HG03039 (cell line): ENCODE results near the gene RDH16.

ENCODE experiments used
- ATAC-seq: cut with Tn5 transposase; IDR thresholded peaks from one replicate; pipeline ENCODE4 v1.9.1; 2021; ENCODE audit warnings: mild to moderate bottlenecking, moderate library complexity; ENCODE audit not compliant: unreplicated experiment

The RDH16 gene, protein sequence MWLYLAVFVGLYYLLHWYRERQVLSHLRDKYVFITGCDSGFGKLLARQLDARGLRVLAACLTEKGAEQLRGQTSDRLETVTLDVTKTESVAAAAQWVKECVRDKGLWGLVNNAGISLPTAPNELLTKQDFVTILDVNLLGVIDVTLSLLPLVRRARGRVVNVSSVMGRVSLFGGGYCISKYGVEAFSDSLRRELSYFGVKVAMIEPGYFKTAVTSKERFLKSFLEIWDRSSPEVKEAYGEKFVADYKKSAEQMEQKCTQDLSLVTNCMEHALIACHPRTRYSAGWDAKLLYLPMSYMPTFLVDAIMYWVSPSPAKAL

DNA sequence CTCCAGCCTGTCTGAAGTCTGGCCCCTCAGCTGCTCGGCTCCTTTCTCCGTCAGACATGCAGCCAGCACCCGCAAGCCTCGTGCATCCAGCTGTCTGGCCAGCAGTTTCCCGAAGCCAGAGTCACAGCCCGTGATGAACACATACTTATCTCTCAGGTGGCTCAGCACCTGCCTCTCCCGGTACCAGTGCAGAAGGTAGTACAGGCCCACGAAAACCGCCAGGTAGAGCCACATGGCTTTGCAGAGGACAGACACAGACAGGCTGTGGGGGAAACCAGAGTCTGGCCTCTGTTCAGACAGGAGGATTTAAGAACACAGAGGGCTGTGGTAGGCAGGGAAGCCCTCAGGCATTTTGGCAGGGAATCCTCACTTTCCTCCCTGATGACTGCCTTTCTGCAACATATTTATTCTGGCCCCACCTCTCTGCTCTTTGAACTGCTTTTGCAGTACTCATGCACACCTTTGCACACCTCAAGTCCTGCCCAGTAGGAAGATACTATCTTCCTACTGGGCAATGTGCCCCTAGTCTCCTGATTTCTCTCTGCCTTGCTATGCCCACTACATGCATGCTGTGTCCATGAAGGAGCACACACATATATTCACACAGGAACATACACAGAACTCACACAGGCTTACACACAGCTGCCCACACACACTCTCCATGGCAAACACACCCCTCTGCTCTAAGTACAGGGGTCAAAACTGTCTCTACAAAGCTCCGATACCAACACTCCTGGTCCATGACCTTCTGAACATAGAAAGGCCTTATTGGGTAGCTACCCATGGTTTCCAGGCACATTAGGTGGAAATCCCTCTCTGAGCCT, at the start of gene RDH16:
Gene RDH16, minus strand, starts transcription at position 380 of the 824 bp plus-strand sequence. Its CDS starts 146 bp downstream, at position 234.
- no peak for ATAC-seq

DNA sequence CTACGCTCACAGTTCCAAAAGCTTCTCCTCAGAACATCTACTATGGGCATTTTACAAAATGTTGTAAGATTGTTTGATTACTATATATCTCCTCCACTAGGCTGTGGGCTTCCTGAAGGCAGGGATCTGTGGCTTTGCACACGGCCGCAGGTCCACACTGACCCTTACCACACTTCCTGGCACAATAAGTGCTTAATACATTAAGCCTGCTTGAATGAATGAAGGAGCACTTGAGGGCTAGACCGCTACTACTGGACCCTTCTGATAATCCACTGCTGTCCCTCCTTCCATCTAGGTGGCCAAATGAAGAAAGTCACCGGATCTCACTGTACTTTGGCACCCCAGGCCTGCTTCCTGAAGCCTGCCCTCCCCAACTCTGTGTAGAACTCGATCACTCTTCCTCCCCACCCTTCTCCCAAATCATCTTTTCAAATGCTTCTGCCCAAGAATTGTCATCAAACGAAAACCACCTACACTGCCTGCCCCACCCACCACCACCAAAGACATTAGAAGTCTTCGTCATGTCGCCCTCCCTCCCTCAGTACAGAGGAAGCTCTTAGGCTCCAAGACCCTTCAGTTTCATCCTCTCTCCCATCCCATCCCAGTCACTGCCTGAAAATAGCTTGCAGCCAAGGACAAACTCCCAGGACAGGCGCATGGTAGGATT, 49.5 kb upstream of the RDH16 start:
- no peak for ATAC-seq

DNA sequence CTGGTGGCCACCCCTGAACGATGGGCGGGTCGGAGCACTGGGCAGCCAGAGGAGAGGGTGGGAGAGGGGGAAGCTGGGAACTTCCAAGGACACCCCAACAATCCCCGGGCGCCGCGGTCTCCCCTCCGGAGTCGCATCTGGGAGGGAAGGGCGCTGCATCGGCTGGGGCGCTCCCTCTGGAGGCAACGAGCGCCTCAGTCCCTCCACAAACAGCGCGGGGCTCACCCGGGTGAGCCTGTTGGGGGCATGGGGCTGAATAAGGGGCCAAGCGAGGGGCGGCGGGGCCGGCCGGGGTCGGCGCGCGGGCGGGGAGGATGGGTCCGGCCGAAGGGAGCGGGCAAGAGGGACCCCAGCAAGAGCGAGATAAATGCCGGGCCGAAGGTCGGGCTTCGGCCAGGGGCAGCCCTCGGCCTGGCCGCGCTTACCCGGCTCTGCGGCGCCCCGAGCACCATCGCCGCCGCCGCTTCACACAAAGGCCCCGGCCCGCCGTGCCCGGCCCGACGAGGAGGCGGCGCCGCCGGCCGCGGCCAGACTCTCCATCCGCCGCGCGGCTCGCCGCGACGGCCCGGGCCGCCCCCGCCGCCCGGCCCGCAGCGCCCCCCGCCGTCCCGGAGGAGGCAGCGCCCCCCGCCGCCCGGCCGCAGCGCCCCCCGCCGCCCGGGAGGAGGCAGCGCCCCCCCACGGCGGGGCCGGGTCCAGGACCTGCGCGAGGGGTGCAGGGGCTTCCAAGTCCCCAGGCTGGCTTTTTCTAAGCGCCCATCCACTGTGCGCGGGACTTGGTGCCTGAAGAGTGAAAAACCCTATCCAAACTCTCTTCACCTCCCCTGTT, 48.8 kb upstream of the RDH16 start, which contains the start of gene ZBTB39:
Gene ZBTB39, minus strand, starts transcription at position 567 of the 829 bp plus-strand sequence. CDS start 1,629 bp downstream, outside the sequence.
- ATAC-seq: peak; percentile 49

DNA sequence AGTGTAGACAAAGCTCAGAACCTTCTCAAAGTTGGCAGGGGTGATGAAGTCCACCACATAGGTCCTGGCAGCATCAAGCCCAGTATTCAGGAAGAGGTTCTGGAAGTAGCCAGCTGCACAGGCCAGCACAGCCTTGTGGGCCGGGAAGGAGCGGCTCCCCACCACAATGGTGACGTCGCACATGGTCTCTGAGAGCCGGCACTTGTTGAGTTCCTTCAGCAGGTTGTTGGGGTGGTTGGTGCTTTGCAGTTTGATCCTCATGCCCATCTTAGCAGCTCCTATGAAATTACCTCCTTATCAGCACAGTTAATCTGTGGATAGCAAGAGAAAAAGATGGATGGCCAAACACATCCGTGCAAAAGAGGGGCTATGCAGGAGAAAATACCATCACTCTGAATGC, 47.2 kb upstream of the RDH16 start:
- ATAC-seq: no peak

DNA sequence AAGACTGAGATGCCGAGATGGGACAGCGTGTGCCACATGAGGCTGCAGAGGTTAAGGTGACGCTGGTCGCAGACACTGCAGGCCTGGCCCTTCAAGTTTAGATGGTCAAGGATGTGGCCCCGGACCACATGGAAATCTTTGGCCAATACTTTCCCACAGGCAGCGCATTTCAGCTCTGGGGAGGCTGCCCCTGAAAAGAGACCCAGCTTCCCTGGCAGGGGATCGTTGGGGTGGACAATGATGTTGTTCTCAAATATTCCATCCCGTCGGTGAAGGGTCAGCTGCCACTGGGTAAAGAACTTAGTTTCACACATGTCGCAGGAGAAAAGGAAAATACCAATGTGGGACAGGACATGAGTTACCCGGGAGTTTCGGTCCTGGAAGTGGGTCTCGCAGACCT, 46.0 kb upstream of the RDH16 start:
- no peak for ATAC-seq

DNA sequence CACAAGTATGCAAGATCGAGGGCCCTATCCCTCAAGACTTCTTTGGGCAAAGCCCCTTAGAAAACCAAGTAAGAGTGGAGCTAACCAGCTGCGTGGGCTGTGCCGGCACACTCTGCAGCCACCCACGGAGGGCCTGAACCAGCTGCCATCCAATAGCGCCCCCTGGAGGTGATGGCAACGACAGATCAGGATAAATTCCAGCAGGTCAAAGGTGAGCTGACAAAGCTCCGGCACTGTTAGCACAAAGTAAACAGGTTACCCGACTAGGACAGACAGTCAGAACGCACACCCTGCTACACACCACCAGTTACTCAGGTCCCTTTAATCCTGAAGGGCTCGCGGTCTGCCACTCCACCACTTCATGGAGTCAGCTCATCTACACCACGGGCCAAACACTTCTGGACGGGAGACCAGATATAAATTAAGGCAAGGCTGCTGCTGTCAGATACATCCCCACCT, 44.1 kb upstream of the RDH16 start:
- no peak for ATAC-seq

DNA sequence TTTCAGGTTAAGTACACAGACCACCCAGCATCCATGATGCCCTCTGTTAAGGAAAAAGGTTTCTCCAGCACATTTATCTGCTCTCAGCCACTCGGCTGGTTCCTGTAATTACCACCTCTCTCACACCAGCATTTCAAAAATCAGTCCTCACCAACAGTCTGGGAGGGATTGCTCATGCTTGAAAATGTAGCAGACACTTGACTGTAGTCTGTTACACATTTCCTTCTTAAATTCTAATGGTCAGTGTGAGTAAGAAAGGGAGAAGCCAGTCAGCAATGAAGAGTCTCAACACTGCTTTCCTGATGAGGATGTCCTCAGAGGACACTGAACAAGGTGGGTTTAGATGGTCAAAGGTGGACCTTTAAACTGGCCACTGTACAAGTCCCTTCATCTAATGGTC, 43.0 kb upstream of the RDH16 start:
- ATAC-seq: no peak

DNA sequence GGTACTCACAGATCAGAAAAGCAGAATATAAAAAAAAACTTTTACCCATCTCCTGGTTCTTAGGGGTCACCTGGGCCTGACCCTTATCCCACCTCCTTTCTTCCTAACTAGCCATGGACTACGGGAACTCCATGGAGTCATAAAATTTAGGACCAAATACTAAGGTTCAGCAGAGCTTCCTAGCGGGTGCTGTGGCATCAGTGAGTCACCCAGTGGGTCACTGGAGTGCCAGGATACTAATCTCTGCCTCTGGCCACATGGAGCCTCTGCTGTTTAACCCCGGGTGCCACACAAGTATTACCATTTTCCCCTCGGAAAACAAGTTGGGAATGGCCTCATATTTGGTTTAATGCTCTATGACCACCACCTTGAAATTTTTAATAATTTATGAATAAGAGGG, 42.0 kb upstream of the RDH16 start:
- no peak for ATAC-seq

DNA sequence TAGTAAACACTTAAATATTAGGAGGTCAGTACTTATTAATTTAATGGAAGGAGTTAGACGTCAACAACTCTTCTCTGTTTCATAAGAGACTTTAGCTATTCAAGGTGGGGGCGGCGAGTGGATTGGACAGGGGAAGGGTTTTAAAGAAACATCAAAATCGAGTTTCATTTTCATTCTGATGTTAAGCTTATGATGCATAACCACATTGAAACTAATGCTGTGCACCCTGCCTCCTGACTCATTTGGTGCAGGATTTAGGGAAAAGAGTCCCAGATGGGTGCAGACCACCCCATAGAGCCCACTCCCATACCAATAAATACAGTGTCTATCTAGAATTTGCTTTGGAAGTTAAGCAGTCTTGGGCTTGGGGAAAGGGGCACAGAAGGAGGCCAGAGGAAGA, 41.6 kb upstream of the RDH16 start:
- ATAC-seq: peak; percentile 66

DNA sequence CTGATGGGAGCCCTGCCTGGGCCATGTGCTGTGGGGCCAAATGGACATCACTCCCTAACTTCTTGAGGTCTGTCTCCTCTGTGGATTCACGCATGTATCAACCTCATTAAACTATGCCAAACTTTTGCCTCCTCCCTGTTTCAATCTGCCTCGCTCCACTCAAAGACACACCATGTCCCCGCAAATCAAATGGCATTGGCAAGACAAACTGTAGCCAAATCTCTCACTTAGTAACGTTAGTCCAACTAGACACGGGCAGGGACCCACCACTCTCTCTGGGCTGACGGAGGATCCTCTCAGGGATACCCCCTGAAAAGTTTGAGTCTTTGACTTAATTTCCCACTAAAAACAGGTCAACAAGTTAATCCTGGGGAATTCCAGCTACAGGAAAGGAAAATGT, 40.9 kb upstream of the RDH16 start:
- no peak for ATAC-seq

DNA sequence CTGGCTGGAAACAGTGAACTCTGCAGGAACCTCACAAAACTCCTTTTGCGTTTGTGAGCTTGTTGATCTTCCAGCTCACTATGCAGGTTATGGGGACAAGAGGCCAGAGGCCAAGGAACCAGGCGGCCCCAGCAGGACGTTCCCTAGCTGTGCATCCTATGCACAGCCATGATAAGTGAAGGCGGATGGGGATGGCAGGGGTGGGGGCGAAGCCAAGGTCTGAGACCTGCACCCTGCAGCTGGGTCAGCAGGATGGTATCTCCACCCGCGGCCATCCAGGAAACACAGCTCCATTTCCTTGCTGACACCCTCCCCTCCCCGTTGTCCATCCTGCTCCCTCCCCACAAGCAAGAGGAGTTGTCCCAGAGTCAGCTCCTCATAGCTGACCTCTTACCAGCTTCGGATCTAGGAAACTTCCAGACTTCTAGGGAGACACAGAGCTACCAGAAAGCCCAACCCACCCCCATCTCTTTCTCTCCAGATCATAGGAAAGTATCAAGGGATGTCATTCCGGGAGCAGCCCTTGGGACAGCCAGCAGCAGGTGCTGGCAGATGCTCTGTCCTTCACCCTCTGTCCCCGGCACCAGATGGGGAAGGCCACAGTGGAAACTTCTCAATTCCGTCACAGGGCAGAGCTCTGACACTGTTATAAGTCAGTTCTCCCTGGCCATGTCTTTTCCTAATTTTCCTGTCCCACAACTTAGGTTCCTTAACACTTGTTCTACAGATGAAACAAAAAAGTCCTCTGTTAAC, 39.6 kb upstream of the RDH16 start:
- no peak for ATAC-seq

DNA sequence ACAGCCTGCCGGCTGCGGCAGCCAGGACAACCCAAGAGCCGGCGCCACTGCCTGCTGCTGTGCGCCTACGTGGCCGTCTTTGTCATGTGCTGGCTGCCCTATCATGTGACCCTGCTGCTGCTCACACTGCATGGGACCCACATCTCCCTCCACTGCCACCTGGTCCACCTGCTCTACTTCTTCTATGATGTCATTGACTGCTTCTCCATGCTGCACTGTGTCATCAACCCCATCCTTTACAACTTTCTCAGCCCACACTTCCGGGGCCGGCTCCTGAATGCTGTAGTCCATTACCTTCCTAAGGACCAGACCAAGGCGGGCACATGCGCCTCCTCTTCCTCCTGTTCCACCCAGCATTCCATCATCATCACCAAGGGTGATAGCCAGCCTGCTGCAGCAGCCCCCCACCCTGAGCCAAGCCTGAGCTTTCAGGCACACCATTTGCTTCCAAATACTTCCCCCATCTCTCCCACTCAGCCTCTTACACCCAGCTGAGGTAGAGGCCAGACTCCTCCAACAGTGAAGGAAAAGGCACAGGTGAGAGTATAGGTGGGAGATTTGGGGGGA, 38.6 kb upstream of the RDH16 start:
- ATAC-seq: no peak

DNA sequence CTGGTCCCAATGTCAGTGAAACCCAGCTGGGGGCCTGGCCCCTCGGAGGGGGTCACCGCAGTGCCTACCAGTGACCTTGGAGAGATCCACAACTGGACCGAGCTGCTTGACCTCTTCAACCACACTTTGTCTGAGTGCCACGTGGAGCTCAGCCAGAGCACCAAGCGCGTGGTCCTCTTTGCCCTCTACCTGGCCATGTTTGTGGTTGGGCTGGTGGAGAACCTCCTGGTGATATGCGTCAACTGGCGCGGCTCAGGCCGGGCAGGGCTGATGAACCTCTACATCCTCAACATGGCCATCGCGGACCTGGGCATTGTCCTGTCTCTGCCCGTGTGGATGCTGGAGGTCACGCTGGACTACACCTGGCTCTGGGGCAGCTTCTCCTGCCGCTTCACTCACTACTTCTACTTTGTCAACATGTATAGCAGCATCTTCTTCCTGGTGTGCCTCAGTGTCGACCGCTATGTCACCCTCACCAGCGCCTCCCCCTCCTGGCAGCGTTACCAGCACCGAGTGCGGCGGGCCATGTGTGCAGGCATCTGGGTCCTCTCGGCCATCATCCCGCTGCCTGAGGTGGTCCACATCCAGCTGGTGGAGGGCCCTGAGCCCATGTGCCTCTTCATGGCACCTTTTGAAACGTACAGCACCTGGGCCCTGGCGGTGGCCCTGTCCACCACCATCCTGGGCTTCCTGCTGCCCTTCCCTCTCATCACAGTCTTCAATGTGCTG, 38.0 kb upstream of the RDH16 start:
- ATAC-seq: no peak

DNA sequence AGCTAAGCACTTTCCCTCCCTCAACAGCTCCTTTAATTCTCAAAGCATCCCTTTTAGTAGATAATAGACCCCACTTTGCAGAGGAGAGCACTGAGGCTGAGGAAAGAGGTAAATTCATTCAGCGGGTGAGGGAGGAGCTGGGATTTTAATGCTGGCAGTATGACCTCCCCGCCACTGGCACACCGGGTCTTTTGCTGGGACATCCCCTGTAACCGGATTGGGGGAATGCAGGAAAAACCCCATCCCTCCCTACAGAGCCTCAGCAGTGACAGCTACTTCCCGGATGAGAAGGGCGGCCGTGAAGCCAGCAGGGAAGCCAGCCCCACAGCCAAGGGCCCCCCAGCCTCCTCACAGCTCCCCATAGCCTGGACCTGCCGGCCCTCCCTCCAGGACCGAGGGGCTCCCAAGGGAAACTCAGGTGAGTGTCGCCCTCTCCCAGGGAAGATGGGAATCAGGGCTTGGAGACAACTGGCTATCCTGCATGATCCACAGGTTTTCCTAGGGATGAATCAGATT, 36.9 kb upstream of the RDH16 start:
- no peak for ATAC-seq

DNA sequence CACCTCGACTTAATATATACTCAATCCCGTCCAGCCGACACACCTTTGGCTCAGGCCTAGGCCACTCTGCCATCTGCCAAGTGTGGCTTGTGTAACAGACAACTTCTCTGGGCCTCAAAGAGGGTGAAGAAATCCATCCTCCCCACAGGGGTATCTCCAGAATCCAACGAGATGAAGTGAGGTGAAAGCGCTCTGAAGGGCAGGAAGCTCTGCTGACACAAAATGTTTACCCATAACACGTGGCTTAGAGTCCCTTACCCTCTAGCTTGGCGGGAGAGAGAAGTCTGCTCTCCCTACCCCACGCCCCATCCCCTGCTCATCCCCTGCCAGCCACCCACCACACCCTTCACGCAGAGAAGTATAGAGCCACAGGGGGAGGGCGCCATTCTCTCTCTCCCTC, 35.9 kb upstream of the RDH16 start:
- no peak for ATAC-seq

DNA sequence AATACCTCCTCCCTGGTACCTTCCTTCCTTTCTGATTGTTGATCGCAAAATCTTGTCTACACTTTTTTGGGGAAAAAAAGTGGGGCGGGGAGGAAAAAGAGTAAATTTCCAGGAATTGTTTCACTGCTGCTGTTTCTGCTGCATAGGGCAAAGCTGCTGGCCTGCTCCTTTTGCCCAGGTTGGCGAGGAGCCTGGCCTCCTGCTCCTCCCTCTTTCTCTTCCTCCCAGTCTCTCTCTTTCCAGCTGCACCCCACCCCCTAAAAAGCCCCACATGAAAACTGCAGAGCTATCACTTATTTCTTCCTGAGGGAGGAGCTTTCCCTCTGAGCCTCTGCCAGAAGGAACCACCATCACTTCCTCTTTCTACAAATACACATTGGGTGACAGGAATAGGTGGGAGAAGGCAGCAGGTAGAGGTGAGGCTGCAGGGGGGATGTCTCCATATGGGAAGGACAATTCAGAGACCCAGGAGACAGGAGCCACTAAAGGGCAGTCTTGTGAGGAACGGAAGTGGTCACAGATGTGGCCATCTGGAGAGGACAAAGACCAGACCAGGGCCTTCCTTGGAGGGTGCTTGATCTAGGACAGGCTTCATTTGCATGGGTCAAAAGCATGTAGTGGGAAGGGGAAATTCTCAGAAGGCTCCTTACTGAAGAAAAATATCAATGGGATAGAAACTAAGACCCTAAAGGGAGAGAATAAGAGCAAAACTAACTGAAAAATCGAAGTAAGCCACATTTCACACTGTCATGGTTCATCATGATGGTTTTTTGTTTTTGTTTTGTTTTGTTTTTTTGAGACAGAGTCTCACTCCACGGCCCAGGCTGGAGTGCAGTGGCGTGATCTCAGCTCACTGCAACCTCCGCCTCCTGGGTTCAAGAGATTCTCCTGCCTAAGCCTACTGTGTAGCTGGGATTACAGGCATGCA, 34.2 kb upstream of the RDH16 start:
- ATAC-seq: no peak

DNA sequence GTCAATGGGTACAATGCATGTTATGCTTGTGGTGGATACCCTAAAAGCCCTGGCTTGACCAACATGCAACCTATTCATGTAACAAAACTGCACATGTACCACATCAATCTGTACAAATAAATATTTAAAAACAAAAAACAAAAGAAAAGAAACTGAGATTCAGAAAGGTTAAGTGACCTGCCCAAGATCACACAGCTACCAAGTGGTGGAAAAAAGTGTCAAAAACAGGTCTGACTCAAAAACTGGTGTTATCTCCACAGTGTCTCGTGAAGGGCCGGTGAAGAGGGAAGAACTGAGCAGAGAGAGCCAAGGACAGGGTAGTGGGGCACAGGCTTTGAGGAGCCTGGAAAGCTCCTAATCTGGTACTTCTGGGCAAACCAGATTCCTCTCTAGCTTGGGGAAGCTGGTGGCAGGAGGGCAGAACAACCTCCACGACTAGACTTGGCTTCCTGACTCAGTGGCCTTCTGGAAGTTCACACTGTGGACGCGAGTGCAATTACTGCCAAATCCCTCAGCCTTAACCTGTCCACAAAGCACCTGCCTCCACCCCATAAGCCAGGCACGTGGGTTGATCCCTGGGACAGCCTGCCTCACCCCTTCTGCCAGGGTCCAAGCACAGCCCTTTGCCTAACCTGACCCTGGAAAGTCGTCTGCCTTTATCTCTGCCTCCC, 33.4 kb upstream of the RDH16 start:
- no peak for ATAC-seq
